GM12864 (cell line): ENCODE measurements around the gene ZNF277.

Source experiments
- DNase-seq: peaks from one replicate; pipeline ENCODE4 v3.0.0-alpha.2; 2011; ENCODE audit warnings: low read depth
- H3K4me3 ChIP-seq: 2 replicates; pipeline ENCODE4 v1.5.1; 2011; ENCODE audit warnings: mild to moderate bottlenecking, low read depth, low read length, control low read depth
- CTCF ChIP-seq: IDR thresholded peaks from 2 replicates; pipeline ENCODE4 v1.5.1; 2011; ENCODE audit warnings: low read depth, mild to moderate bottlenecking, moderate library complexity, low read length, control low read depth, inconsistent platforms; ENCODE audit errors: missing control alignments

The ZNF277 gene

DNA sequence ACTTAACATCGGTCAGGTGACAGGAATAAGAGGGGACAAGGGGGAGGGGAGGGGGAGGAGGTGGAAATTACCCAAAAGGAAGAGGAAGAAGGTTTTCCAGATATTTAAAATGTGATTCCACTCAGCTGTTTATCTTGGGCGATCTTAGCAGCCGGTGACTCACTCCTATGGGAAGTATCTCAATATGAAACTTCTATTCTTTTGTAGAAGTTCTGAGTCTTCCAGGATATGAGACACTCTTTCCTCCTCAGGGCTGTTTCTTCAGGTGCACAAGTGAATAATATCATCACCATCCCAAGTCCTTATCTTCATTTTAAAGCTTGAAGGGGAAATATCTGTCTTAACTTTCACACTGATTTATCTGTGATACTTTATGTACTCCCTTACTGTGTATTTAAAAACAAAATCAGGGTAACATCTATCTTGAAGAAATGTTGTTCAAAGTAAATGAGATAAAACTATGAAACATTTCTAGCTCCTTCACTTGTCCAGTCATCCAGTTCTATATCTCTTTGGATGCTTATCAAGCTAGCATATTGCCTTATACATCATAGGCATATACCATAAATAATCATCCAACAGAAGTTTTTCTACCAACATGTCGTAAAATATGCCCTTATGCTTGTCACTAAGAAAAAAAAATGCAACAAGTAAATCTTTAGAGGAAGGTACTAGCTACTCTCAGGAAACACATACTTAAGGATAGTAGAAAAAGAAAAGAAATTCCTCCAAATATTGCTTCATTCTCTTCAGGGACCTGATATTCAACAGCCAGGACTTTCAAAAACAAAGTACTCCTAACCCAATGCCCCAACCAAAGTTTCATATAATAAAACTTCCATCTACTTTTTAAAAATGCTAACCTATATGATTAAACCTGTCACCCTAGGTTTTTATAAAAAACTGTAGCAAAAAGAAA lies 14.0 kb upstream of the ZNF277 start:
- TF ChIP-seq CTCF, result no peak
- DNase-seq, result no peak
- H3K4me3 ChIP-seq, result no peak overlapping the region

DNA sequence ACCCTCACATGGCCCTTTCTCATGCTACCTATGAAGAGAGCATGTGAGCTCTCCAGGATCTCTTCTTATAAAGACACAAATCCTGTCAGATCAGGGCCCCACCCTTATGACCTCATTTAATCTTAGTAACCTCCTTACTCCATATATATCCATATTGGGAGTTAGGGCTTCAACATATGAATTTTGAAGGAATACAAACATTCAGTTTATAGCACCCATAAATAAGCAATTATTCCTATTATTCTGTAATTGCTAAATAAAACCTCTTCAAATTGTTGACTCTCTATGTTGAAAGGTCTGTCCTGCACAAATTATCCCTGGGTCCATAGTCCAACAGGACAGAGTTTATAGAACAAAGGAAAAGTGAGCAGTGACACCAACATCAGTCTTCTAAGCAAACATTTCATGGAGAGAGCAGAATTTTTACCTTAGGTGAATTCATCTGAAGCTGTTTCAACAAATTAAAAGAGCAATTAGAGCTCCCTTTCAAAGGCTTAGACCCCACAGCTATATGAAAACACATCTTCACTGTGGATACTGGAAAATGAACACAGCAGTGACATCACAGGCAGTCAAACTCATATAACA lies 12.5 kb upstream of the ZNF277 start:
- no peak for DNase-seq
- H3K4me3 ChIP-seq, result no peak overlapping the region
- no peak for TF ChIP-seq CTCF

DNA sequence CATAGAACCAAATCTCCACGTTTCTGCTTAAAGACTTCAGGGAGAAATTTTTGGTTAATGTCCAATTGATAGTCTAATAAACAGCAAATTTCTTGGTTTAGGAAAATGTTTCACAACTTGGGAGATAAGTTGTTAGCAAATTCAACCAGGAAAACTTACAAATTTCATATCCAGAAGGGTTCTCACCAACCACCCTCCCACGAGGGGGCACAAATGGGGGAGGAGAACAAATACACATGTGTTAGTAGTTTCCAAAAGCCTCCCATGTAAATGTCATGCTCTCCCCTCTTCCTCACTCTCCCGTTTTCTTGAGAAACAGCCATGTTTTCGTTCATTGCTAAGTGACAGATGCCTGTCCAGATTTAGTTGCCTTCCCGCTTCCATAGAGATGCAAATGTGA lies 10.8 kb upstream of the ZNF277 start:
- no peak for TF ChIP-seq CTCF
- H3K4me3 ChIP-seq, result no peak overlapping the region
- DNase-seq, result no peak

DNA sequence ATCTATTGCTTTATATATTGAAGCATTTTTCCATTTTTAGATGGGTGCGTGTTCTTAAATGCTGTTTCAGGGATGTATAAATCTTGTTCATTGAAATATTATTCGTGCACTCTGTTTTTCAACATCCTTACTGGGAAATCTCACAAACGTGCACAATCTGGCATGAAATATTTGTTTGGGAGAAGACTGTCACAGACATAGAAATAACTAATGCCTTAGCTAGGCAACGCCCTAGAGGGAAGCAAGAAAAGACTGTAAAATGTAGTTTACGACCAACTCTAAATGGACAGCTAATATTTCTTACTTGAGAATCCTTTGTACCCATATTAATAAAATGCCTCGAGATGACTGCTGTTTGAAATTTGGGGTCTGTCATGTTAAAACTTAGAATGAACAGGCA lies 9.2 kb upstream of the ZNF277 start:
- no peak overlapping the region for H3K4me3 ChIP-seq
- no peak for DNase-seq
- no peak for TF ChIP-seq CTCF

DNA sequence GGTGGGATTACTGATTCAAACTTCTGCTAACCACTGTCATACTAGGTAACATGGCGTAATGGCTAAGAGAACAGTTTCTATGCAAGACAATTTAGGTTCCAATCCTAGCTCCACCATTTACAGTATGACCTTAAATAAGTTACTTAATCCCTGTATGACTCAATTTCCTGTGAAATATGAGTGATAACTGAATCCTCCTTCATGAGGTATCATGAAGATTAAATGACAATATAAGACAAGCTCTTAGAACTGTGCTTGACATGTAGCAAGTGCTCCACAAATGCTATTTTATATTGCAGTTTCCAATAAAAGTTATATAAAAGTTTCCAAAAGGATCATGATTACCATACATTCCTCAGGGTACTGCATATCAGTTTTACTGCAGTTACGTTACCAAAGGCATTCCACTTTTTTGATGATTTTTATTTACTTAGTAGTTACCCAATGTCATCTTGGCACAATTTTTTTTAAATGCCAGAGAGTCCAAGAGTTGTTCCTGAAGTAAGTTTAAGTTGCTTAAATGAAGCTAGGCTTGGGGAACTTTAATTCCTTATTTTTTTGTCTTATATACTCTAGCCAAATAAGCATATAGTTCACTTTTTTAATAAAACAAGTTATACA lies 7.3 kb upstream of the ZNF277 start:
- DNase-seq, result no peak
- no peak overlapping the region for H3K4me3 ChIP-seq
- TF ChIP-seq CTCF, result no peak

DNA sequence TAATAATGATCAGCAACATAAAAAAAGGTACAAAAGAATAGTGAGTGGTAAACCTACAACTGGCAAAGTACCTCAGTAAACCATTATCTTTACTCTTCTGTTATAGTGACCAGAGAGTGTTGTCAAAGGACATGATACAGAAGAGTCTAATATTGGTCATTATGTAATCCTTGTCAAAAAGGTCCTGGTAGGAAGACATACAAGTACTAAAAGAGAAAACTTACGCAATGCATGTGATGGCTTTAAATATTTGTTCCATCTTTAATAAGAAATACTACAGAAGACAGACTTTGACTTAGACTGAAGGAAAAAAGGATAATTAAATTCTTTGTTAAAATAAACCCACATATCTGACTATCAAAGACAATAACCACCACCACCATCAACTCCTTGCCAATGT lies 6.8 kb upstream of the ZNF277 start:
- no peak for DNase-seq
- TF ChIP-seq CTCF, result no peak
- no peak overlapping the region for H3K4me3 ChIP-seq

DNA sequence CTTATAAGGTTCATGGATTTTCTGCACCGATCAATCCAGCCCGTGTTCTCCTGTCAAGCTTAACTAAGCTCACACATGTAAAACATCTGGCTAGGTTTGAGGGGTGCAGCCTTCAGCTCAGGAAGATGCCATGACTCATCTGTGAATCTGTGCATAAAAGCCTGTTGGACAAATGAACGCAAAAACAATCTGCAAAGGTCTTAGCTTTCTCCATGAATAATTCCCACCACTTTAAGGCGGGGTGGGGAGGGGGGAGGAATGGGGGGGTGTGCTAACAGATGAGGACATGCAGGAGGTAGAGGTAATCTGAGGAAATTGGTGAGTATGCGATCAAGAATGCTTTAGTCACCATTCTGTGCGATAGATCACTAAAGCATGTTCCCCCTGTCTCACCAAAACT lies 5.1 kb upstream of the ZNF277 start:
- TF ChIP-seq CTCF, result no peak
- no peak for DNase-seq
- no peak overlapping the region for H3K4me3 ChIP-seq
